Fibroblast of lung (primary cell): ENCODE data around the gene RRBP1. TPM values are rescaled to one million over a fixed set of nuclear protein-coding genes. Genes with fewer than 3 reads are reported as not detected.

Experiments
- DNase-seq, 2 donors: peaks; one replicate each; pipeline versions ENCODE4 v3.0.0 to v3.0.0-alpha.2; 2010; ENCODE audit warnings: low read depth in 2 of 2
- H2AFZ ChIP-seq: 2 replicates; pipeline ENCODE4 v1.5.1; 2012; ENCODE audit warnings: low read length, control low read depth, inconsistent platforms
- H3K27ac ChIP-seq: 2 replicates; pipeline ENCODE4 v1.5.1; 2011; ENCODE audit warnings: low read length, control low read depth; ENCODE audit not compliant: insufficient read depth
- H3K27me3 ChIP-seq: 2 replicates; pipeline ENCODE4 v1.5.1; 2011; ENCODE audit warnings: mild to moderate bottlenecking, low read length; ENCODE audit not compliant: control insufficient read depth, insufficient read depth
- H3K36me3 ChIP-seq: 2 replicates; pipeline ENCODE4 v1.5.1; 2011; ENCODE audit warnings: low read length; ENCODE audit not compliant: control insufficient read depth, insufficient read depth
- H3K4me1 ChIP-seq: 2 replicates; pipeline ENCODE4 v1.5.1; 2011; ENCODE audit warnings: low read length; ENCODE audit not compliant: control insufficient read depth, insufficient read depth; ENCODE audit errors: extremely low read depth
- H3K4me2 ChIP-seq: 2 replicates; pipeline ENCODE4 v1.5.1; 2011; ENCODE audit warnings: low read length, control low read depth; ENCODE audit not compliant: insufficient read depth; ENCODE audit errors: extremely low read depth
- H3K4me3 ChIP-seq, 4 experiments: fragments of 200-600 bp in 1 of 4; sonication (generic) in 1 of 4; replicated peaks in 1 of 4; 2 replicates each; pipeline ENCODE4 v1.5.1; 2011 to 2016; ENCODE audit warnings: low read length in 4 of 4, low read depth in 3 of 4, mild to moderate bottlenecking in 3 of 4, control low read depth in 2 of 4, inconsistent platforms in 1 of 4, mixed read lengths in 1 of 4; ENCODE audit not compliant: insufficient read depth in 1 of 4; ENCODE audit errors: control extremely low read depth in 1 of 4
- H3K79me2 ChIP-seq: 2 replicates; pipeline ENCODE4 v1.5.1; 2012; ENCODE audit warnings: mild to moderate bottlenecking, low read length, inconsistent platforms; ENCODE audit not compliant: control insufficient read depth, insufficient read depth
- H3K9ac ChIP-seq: 2 replicates; pipeline ENCODE4 v1.5.1; 2011; ENCODE audit warnings: mild to moderate bottlenecking, low read length, control low read depth; ENCODE audit not compliant: insufficient read depth
- H3K9me3 ChIP-seq: 2 replicates; pipeline ENCODE4 v1.5.1; 2012; ENCODE audit warnings: low read depth, low read length; ENCODE audit not compliant: control insufficient read depth, insufficient read depth
- H4K20me1 ChIP-seq: 2 replicates; pipeline ENCODE4 v1.5.1; 2011; ENCODE audit warnings: low read length; ENCODE audit not compliant: control insufficient read depth, insufficient read depth; ENCODE audit errors: extremely low read depth
- EZH2 ChIP-seq: IDR thresholded peaks from 2 replicates; pipeline ENCODE4 v1.5.1; 2012; ENCODE audit warnings: low read length, control low read depth, mild to moderate bottlenecking; ENCODE audit errors: missing control alignments
- polyA plus RNA-seq, 2 donors: library from polyadenylated mRNA; depleted of rRNA in 1 of 2; stranded (reverse) in 1 of 2; unstranded in 1 of 2; fragments of >200 nt; gene quantifications; 2 replicates each; pipeline ENCODE4 v1.2.1, GENCODE V29; 2011 to 2012; ENCODE audit warnings: missing spikeins in 1 of 2
- total RNA-seq: library from RNA; depleted of rRNA; stranded (reverse); fragments of >200 nt; gene quantifications from 2 replicates; pipeline ENCODE4 v1.2.1, GENCODE V29; 2014
- TF ChIP-seq, protein P1 (sequence below), 2 donors: IDR thresholded peaks in 1 of 2; conservative IDR thresholded peaks in 1 of 2; 1 replicate in 1 of 2; 2 replicates in 1 of 2; pipeline ENCODE4 v1.5.1; 2011 to 2012; ENCODE audit warnings: low read length in 2 of 2, control low read depth in 1 of 2, inconsistent platforms in 1 of 2, low read depth in 1 of 2, mild to moderate bottlenecking in 1 of 2

Gene RRBP1
- total and polyA plus RNA-seq, 2 donors (not counting 1 experiment from before 2014, with no cell fraction given), result 169 to 233 TPM

DNA sequence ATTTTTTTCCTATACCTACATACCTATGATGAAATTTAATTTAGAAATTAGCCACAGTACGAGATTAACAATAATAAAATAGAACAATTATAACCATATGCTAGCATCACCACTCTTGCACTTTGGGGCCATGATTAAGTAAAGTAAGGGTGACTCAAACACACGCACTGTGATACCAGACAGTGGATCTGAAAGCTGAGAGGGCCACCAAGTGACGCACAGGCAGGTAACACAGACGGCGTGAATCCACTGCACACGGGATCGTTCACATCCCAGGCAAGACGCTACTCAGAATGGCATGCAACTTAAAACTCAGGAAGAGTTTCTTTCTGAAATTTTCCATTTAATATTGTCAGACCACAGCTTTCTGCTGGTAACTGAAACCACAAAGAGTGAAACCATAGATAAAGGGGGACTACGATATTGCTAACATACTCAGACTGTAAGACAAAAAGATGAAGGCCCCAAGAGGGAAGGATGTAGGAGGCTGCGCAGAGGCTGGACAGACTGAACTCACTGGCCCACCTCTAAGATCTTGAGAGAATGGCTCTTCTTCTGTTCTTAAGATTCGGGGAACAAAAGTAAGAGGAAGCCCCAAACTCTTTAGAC, 17.9 kb downstream of the RRBP1 start:
- peak overlapping the region; percentile 22 for H3K27ac ChIP-seq
- TF ChIP-seq EZH2, result no peak
- TF ChIP-seq, protein P1, sequence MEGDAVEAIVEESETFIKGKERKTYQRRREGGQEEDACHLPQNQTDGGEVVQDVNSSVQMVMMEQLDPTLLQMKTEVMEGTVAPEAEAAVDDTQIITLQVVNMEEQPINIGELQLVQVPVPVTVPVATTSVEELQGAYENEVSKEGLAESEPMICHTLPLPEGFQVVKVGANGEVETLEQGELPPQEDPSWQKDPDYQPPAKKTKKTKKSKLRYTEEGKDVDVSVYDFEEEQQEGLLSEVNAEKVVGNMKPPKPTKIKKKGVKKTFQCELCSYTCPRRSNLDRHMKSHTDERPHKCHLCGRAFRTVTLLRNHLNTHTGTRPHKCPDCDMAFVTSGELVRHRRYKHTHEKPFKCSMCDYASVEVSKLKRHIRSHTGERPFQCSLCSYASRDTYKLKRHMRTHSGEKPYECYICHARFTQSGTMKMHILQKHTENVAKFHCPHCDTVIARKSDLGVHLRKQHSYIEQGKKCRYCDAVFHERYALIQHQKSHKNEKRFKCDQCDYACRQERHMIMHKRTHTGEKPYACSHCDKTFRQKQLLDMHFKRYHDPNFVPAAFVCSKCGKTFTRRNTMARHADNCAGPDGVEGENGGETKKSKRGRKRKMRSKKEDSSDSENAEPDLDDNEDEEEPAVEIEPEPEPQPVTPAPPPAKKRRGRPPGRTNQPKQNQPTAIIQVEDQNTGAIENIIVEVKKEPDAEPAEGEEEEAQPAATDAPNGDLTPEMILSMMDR (conservative IDR thresholded peaks at IDR 0.05 in 1 of 2, IDR thresholded peaks at IDR 0.05 in 1 of 2; ENCODE audit: low read depth in 1 of 2, low read length in 2 of 2), result no peak
- H3K27me3 ChIP-seq, result no peaks in the 10 kb centered on the region
- H4K20me1 ChIP-seq, result peaks cover 6% of the 10 kb centered on the region
- peaks cover 83% of the 10 kb centered on the region for H3K79me2 ChIP-seq
- no peaks in the 10 kb centered on the region for H3K9me3 ChIP-seq
- H3K4me2 ChIP-seq, result no peak overlapping the region
- H3K36me3 ChIP-seq, result peaks cover 6% of the 10 kb centered on the region
- H2AFZ ChIP-seq, result no peak overlapping the region
- H3K4me3 ChIP-seq, result no peak overlapping the region
- H3K4me1 ChIP-seq, result peaks cover 30% of the 10 kb centered on the region
- H3K9ac ChIP-seq, result no peak overlapping the region
- DNase-seq, result peak in 1 of 2 donors; percentile 43

DNA sequence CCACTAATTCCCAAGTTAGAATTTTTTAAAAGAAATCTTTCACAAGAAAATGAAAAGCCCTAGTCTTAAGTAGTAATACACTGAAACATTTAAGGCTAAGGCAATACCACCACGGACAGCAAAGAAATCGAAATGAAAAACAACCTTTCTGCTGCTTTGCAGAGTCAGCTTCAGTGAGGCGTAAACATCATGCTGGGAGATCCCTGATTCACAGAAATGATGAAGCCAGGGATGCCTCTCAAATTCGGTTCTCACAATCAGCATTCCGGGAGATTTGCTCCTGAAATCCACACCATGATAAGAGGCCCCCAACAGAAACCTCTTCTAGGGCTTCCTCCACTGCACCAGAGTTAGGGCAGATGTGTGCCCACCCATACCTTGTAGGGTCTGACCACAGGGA, 18.6 kb downstream of the RRBP1 start:
- Histone ChIP-seq H3K4me3 (no peak overlapping the region), H3K36me3 (peaks cover 7% of the 10 kb centered on the region), H2AFZ (no peak overlapping the region), H3K79me2 (peaks cover 81% of the 10 kb centered on the region), H3K27ac (peak overlapping the region; percentile 61), H3K9me3 (no peaks in the 10 kb centered on the region), H3K4me1 (peaks cover 28% of the 10 kb centered on the region), H3K27me3 (no peaks in the 10 kb centered on the region), H3K4me2 (peak overlapping the region; percentile 32), H3K9ac (no peak overlapping the region), H4K20me1 (peaks cover 5% of the 10 kb centered on the region)
- DNase-seq, result peak in 1 of 2 donors; percentile 59
- TF ChIP-seq, protein P1 (conservative IDR thresholded peaks at IDR 0.05 in 1 of 2, IDR thresholded peaks at IDR 0.05 in 1 of 2; ENCODE audit: low read depth in 1 of 2, low read length in 2 of 2), result no peak
- TF ChIP-seq EZH2, result no peak

DNA sequence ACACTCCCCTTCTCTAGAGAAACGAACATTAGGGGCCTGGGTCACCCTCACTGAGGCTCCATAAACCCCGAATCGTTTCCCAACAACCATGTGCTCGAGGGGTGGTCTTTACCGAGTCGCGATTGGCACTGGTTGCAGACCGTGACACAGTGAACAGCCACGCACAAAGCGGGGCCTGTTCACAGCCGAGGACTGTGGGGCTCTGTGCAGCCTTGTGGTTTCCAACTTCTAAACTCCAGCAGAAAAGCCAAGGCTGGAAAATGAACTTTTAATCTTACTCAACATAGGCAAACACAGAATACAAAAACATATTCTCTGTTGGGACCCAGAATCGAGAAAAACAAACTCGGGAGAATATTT, 19.0 kb downstream of the RRBP1 start:
- peaks cover 25% of the 10 kb centered on the region for H3K4me1 ChIP-seq
- TF ChIP-seq, protein P1 (conservative IDR thresholded peaks at IDR 0.05 in 1 of 2, IDR thresholded peaks at IDR 0.05 in 1 of 2; ENCODE audit: low read depth in 1 of 2, low read length in 2 of 2), result no peak
- no peak for TF ChIP-seq EZH2
- peaks cover 7% of the 10 kb centered on the region for H4K20me1 ChIP-seq
- peak overlapping the region; percentile 61 for H3K27ac ChIP-seq
- peak overlapping the region; percentile 48 for H3K4me2 ChIP-seq
- peaks cover 12% of the 10 kb centered on the region for H3K36me3 ChIP-seq
- DNase-seq, result no peak
- no peak overlapping the region for H2AFZ ChIP-seq
- H3K4me3 ChIP-seq, result no peak overlapping the region
- no peak overlapping the region for H3K9ac ChIP-seq
- H3K27me3 ChIP-seq, result no peaks in the 10 kb centered on the region
- peaks cover 81% of the 10 kb centered on the region for H3K79me2 ChIP-seq
- no peaks in the 10 kb centered on the region for H3K9me3 ChIP-seq
